Measurements from ENCODE around the gene MOCS1.

MOCS1 gene

GRCh38 chr6:39931607-39932006, 2.7 kb downstream of the MOCS1 start:
- Histone ChIP-seq H3K4me3 (ENCODE audit: low read length) (no peak overlapping the region), H3K27me3 (ENCODE audit: control insufficient read depth, insufficient read depth, low read length) (peaks cover 4% of the 10 kb centered on the region)

GRCh38 chr6:39930540-39930939, 3.7 kb downstream of the MOCS1 start:
- no peak overlapping the region for H3K4me3 ChIP-seq (ENCODE audit: low read length)
- peaks cover 4% of the 10 kb centered on the region for H3K27me3 ChIP-seq (ENCODE audit: control insufficient read depth, insufficient read depth, low read length)
- peaks cover 11% of the 10 kb centered on the region for H3K4me1 ChIP-seq (ENCODE audit: control insufficient read depth, low read depth, low read length)
- H3K36me3 ChIP-seq (ENCODE audit: control insufficient read depth, low read depth, low read length), result peaks cover 3% of the 10 kb centered on the region
- no peaks in the 10 kb centered on the region for H3K9me3 ChIP-seq (ENCODE audit: control insufficient read depth, low read depth, low read length)
- no peak overlapping the region for H3K9ac ChIP-seq (ENCODE audit: low read length)
- no peak overlapping the region for H3K27ac ChIP-seq (ENCODE audit: low read length)

More at GRCh38 chr6:39931607-39932006, 2.7 kb downstream of the MOCS1 start:
- no peaks in the 10 kb centered on the region for H3K9me3 ChIP-seq (ENCODE audit: control insufficient read depth, low read depth, low read length)
- no peak overlapping the region for H3K27ac ChIP-seq (ENCODE audit: low read length)
- H3K4me1 ChIP-seq (ENCODE audit: control insufficient read depth, low read depth, low read length), result peaks cover 11% of the 10 kb centered on the region
- no peaks in the 10 kb centered on the region for H3K36me3 ChIP-seq (ENCODE audit: control insufficient read depth, low read depth, low read length)
- H3K9ac ChIP-seq (ENCODE audit: low read length), result no peak overlapping the region

GRCh38 chr6:39929733-39930461, 4.4 kb downstream of the MOCS1 start:
- H3K9me3 ChIP-seq (ENCODE audit: control insufficient read depth, low read depth, low read length), result no peaks in the 10 kb centered on the region
- H3K27me3 ChIP-seq (ENCODE audit: control insufficient read depth, insufficient read depth, low read length), result peaks cover 4% of the 10 kb centered on the region
- no peak overlapping the region for H3K4me3 ChIP-seq (ENCODE audit: low read length)
- H3K4me1 ChIP-seq (ENCODE audit: control insufficient read depth, low read depth, low read length), result peaks cover 11% of the 10 kb centered on the region
- H3K27ac ChIP-seq (ENCODE audit: low read length), result no peak overlapping the region
- peaks cover 6% of the 10 kb centered on the region for H3K36me3 ChIP-seq (ENCODE audit: control insufficient read depth, low read depth, low read length)
- no peak overlapping the region for H3K9ac ChIP-seq (ENCODE audit: low read length)

- Histone ChIP-seq H3K4me3 (ENCODE audit: low read length) (no peak overlapping the region), H3K27me3 (ENCODE audit: control insufficient read depth, insufficient read depth, low read length) (no peaks in the 10 kb centered on the region), H3K36me3 (ENCODE audit: control insufficient read depth, low read depth, low read length) (peaks cover 9% of the 10 kb centered on the region), H3K9ac (ENCODE audit: low read length) (no peak overlapping the region), H3K9me3 (ENCODE audit: control insufficient read depth, low read depth, low read length) (no peaks in the 10 kb centered on the region), H3K4me1 (ENCODE audit: control insufficient read depth, low read depth, low read length) (peaks cover 11% of the 10 kb centered on the region), H3K27ac (ENCODE audit: low read length) (no peak overlapping the region)
These were observed 5.1 kb downstream of the MOCS1 start for GRCh38 chr6:39929039-39929732.

- no peaks in the 10 kb centered on the region for H3K27me3 ChIP-seq (ENCODE audit: control insufficient read depth, insufficient read depth, low read length)
- H3K9ac ChIP-seq (ENCODE audit: low read length), result no peak overlapping the region
- H3K27ac ChIP-seq (ENCODE audit: low read length), result no peak overlapping the region
- H3K4me1 ChIP-seq (ENCODE audit: control insufficient read depth, low read depth, low read length), result no peaks in the 10 kb centered on the region
- no peaks in the 10 kb centered on the region for H3K9me3 ChIP-seq (ENCODE audit: control insufficient read depth, low read depth, low read length)
- H3K36me3 ChIP-seq (ENCODE audit: control insufficient read depth, low read depth, low read length), result peaks cover 11% of the 10 kb centered on the region
- H3K4me3 ChIP-seq (ENCODE audit: low read length), result no peak overlapping the region
These were observed 7.1 kb downstream of the MOCS1 start for GRCh38 chr6:39927159-39927558.

GRCh38 chr6:39926668-39927067, 7.6 kb downstream of the MOCS1 start:
- Histone ChIP-seq H3K9me3 (ENCODE audit: control insufficient read depth, low read depth, low read length) (no peaks in the 10 kb centered on the region), H3K4me1 (ENCODE audit: control insufficient read depth, low read depth, low read length) (no peaks in the 10 kb centered on the region), H3K27me3 (ENCODE audit: control insufficient read depth, insufficient read depth, low read length) (no peaks in the 10 kb centered on the region), H3K27ac (ENCODE audit: low read length) (no peak overlapping the region), H3K4me3 (ENCODE audit: low read length) (no peak overlapping the region), H3K9ac (ENCODE audit: low read length) (no peak overlapping the region), H3K36me3 (ENCODE audit: control insufficient read depth, low read depth, low read length) (peaks cover 11% of the 10 kb centered on the region)

GRCh38 chr6:39925931-39926290, 8.4 kb downstream of the MOCS1 start:
- Histone ChIP-seq H3K4me3 (ENCODE audit: low read length) (no peak overlapping the region), H3K9me3 (ENCODE audit: control insufficient read depth, low read depth, low read length) (no peaks in the 10 kb centered on the region), H3K27me3 (ENCODE audit: control insufficient read depth, insufficient read depth, low read length) (no peaks in the 10 kb centered on the region), H3K36me3 (ENCODE audit: control insufficient read depth, low read depth, low read length) (peaks cover 11% of the 10 kb centered on the region), H3K27ac (ENCODE audit: low read length) (no peak overlapping the region), H3K9ac (ENCODE audit: low read length) (no peak overlapping the region), H3K4me1 (ENCODE audit: control insufficient read depth, low read depth, low read length) (no peaks in the 10 kb centered on the region)

GRCh38 chr6:39925191-39925930, 8.9 kb downstream of the MOCS1 start:
- H3K4me1 ChIP-seq (ENCODE audit: control insufficient read depth, low read depth, low read length), result no peaks in the 10 kb centered on the region
- no peaks in the 10 kb centered on the region for H3K27me3 ChIP-seq (ENCODE audit: control insufficient read depth, insufficient read depth, low read length)
- H3K4me3 ChIP-seq (ENCODE audit: low read length), result no peak overlapping the region

GRCh38 chr6:39924283-39924682, 10.0 kb downstream of the MOCS1 start:
- Histone ChIP-seq H3K36me3 (ENCODE audit: control insufficient read depth, low read depth, low read length) (peaks cover 11% of the 10 kb centered on the region), H3K9ac (ENCODE audit: low read length) (no peak overlapping the region), H3K9me3 (ENCODE audit: control insufficient read depth, low read depth, low read length) (no peaks in the 10 kb centered on the region), H3K4me1 (ENCODE audit: control insufficient read depth, low read depth, low read length) (no peaks in the 10 kb centered on the region), H3K4me3 (ENCODE audit: low read length) (no peak overlapping the region), H3K27me3 (ENCODE audit: control insufficient read depth, insufficient read depth, low read length) (no peaks in the 10 kb centered on the region), H3K27ac (ENCODE audit: low read length) (no peak overlapping the region)

More at GRCh38 chr6:39925191-39925930, 8.9 kb downstream of the MOCS1 start:
- H3K36me3 ChIP-seq (ENCODE audit: control insufficient read depth, low read depth, low read length), result peaks cover 11% of the 10 kb centered on the region
- H3K9me3 ChIP-seq (ENCODE audit: control insufficient read depth, low read depth, low read length), result no peaks in the 10 kb centered on the region
- H3K9ac ChIP-seq (ENCODE audit: low read length), result no peak overlapping the region
- no peak overlapping the region for H3K27ac ChIP-seq (ENCODE audit: low read length)

GRCh38 chr6:39923861-39924260, 10.4 kb downstream of the MOCS1 start:
- no peak overlapping the region for H3K9ac ChIP-seq (ENCODE audit: low read length)
- H3K27ac ChIP-seq (ENCODE audit: low read length), result no peak overlapping the region
- no peaks in the 10 kb centered on the region for H3K27me3 ChIP-seq (ENCODE audit: control insufficient read depth, insufficient read depth, low read length)
- H3K36me3 ChIP-seq (ENCODE audit: control insufficient read depth, low read depth, low read length), result peaks cover 11% of the 10 kb centered on the region
- H3K4me1 ChIP-seq (ENCODE audit: control insufficient read depth, low read depth, low read length), result no peaks in the 10 kb centered on the region
- no peak overlapping the region for H3K4me3 ChIP-seq (ENCODE audit: low read length)
- no peaks in the 10 kb centered on the region for H3K9me3 ChIP-seq (ENCODE audit: control insufficient read depth, low read depth, low read length)

- H3K27me3 ChIP-seq (ENCODE audit: control insufficient read depth, insufficient read depth, low read length), result no peaks in the 10 kb centered on the region
- H3K9ac ChIP-seq (ENCODE audit: low read length), result no peak overlapping the region
- H3K27ac ChIP-seq (ENCODE audit: low read length), result no peak overlapping the region
- no peak overlapping the region for H3K4me3 ChIP-seq (ENCODE audit: low read length)
- H3K4me1 ChIP-seq (ENCODE audit: control insufficient read depth, low read depth, low read length), result no peaks in the 10 kb centered on the region
- peaks cover 11% of the 10 kb centered on the region for H3K36me3 ChIP-seq (ENCODE audit: control insufficient read depth, low read depth, low read length)
- H3K9me3 ChIP-seq (ENCODE audit: control insufficient read depth, low read depth, low read length), result no peaks in the 10 kb centered on the region
These were observed 10.9 kb downstream of the MOCS1 start for GRCh38 chr6:39923394-39923793.

Measured in iPS-18a (cell line).